ENCODE measurements around the gene SRSF8.

DNA sequence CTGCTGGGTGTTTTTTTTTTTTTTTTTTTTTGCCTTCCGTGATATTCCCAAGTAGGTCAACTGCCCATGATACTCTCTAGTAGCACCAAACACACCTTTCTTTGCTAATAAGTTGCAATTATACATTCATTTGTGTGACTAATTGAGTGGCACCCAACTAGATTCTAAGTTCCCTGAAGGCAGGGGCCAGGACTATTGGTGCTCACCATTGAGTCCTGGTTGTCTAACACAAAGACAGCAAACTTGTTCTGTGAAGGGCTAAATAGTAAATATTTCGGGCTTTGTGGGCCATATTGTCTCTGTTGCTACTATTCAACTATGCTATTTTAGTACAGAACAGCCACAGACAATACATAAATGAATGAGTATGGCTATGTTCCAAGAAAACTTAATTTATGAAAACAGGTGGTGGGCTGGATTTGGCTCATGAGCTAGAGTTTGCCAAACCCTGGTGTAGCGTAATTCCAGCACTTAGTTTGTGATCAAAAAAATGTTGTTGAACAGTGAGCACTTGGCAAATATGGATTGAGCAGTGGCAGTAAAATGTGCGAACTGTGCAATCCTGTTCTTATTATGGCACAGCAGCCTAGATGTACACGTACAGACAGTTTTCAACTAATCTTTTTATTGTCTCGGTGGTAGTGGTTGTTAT lies 34.3 kb downstream of the SRSF8 start:
- no peak for TF ChIP-seq POLR2A (IDR thresholded peaks at IDR 0.05)
- TF ChIP-seq, protein P1, sequence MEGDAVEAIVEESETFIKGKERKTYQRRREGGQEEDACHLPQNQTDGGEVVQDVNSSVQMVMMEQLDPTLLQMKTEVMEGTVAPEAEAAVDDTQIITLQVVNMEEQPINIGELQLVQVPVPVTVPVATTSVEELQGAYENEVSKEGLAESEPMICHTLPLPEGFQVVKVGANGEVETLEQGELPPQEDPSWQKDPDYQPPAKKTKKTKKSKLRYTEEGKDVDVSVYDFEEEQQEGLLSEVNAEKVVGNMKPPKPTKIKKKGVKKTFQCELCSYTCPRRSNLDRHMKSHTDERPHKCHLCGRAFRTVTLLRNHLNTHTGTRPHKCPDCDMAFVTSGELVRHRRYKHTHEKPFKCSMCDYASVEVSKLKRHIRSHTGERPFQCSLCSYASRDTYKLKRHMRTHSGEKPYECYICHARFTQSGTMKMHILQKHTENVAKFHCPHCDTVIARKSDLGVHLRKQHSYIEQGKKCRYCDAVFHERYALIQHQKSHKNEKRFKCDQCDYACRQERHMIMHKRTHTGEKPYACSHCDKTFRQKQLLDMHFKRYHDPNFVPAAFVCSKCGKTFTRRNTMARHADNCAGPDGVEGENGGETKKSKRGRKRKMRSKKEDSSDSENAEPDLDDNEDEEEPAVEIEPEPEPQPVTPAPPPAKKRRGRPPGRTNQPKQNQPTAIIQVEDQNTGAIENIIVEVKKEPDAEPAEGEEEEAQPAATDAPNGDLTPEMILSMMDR (IDR thresholded peaks at IDR 0.05): no peak
- no peak for TF ChIP-seq EP300 (IDR thresholded peaks at IDR 0.05; ENCODE audit: low read depth)

Measured in transverse colon (tissue), 3 donors.